GM12878 (cell line): ENCODE measurements around the gene SF3B6. TPM values are rescaled to one million over a fixed set of nuclear protein-coding genes. Genes with fewer than 3 reads are reported as not detected.
A peak's percentile ranks its signal among the peaks of the same experiment; 100 is the strongest.

ENCODE experiments used
- BCLAF1 ChIP-seq: fragments of 450-650 bp; IDR thresholded peaks from 2 replicates; pipeline ENCODE4 v1.6.1; 2017; ENCODE audit warnings: antibody characterized with exemption, mild to moderate bottlenecking, moderate library complexity
- BHLHE40 ChIP-seq, 2 experiments: fragments of 450-650 bp in 1 of 2; IDR thresholded peaks; 2 replicates each; pipeline ENCODE4 v1.6.1; 2011 to 2017; ENCODE audit warnings: low read depth in 2 of 2, borderline replicate concordance in 1 of 2, improper control_type of control experiment in 1 of 2, low read length in 1 of 2, mild to moderate bottlenecking in 1 of 2
- CBX5 ChIP-seq: sonication (generic); IDR thresholded peaks from 2 replicates; pipeline ENCODE4 v1.6.1; 2016; ENCODE audit warnings: low read depth, moderate library complexity, mild to moderate bottlenecking, inconsistent platforms
- E2F4 ChIP-seq: IDR thresholded peaks from 2 replicates; pipeline ENCODE4 v1.6.1; 2012; ENCODE audit warnings: low read depth, low read length, improper control_type of control experiment
- E2F8 ChIP-seq: fragments of 450-650 bp; IDR thresholded peaks from 2 replicates; pipeline ENCODE4 v1.6.1; 2018; ENCODE audit warnings: mild to moderate bottlenecking, low read depth, moderate library complexity; ENCODE audit not compliant: partially characterized antibody
- HCFC1 ChIP-seq: fragments of 150-350 bp; IDR thresholded peaks from 2 replicates; pipeline ENCODE4 v1.6.1; 2014; ENCODE audit warnings: low read length
- KLF5 ChIP-seq: fragments of 450-650 bp; IDR thresholded peaks from 2 replicates; pipeline ENCODE4 v1.6.1; 2014; ENCODE audit warnings: mild to moderate bottlenecking; ENCODE audit not compliant: partially characterized antibody
- MTA3 ChIP-seq: IDR thresholded peaks from 2 replicates; pipeline ENCODE4 v1.6.1; 2012; ENCODE audit warnings: low read length, inconsistent platforms, borderline replicate concordance
- NBN ChIP-seq: fragments of 450-650 bp; IDR thresholded peaks from 2 replicates; pipeline ENCODE4 v1.6.1; 2016
- PBX3 ChIP-seq: IDR thresholded peaks from 2 replicates; pipeline ENCODE4 v1.6.1; 2011; ENCODE audit warnings: mild to moderate bottlenecking, low read depth, low read length, moderate library complexity; ENCODE audit not compliant: insufficient replicate concordance
- SIX5 ChIP-seq: IDR thresholded peaks from 2 replicates; pipeline ENCODE4 v1.6.1; 2011; ENCODE audit warnings: mild to moderate bottlenecking, low read depth, low read length, moderate library complexity; ENCODE audit not compliant: severe bottlenecking
- SP1 ChIP-seq: IDR thresholded peaks from one replicate; pipeline ENCODE4 v1.6.1; 2011; ENCODE audit warnings: low read depth, low read length
- SPI1 ChIP-seq: IDR thresholded peaks from 2 replicates; pipeline ENCODE4 v1.6.1; 2011; ENCODE audit warnings: low read depth, mild to moderate bottlenecking, low read length, moderate library complexity, borderline replicate concordance; ENCODE audit not compliant: insufficient read depth
- TCF3 ChIP-seq: IDR thresholded peaks from 2 replicates; pipeline ENCODE4 v1.6.1; 2012; ENCODE audit warnings: low read depth, mild to moderate bottlenecking, low read length, borderline replicate concordance; ENCODE audit not compliant: insufficient read depth
- ZNF274 ChIP-seq: IDR thresholded peaks from one replicate; pipeline ENCODE4 v1.8.0; 2011; ENCODE audit not compliant: insufficient read length, insufficient read depth
- ZNF592 ChIP-seq: fragments of 450-650 bp; IDR thresholded peaks from 2 replicates; pipeline ENCODE4 v1.6.1; 2017; ENCODE audit warnings: mild to moderate bottlenecking, moderate library complexity
- polyA plus RNA-seq, 11 experiments: library from polyadenylated mRNA; depleted of rRNA in 4 of 11; unstranded in 6 of 11; stranded (reverse) in 5 of 11; fragments of >200 nt; fragmentation: Nextera tagmentation in 4 of 11; fragmentation: Illumina TruSeq in 1 of 11; extraction: Ambion mirVana in 4 of 11; extraction: Trizol in 1 of 11; gene quantifications; 1 replicate in 1 of 11; 2 replicates in 10 of 11; pipeline versions ENCODE4 v1.2.1 to v1.2.3, GENCODE V29; 2011 to 2016; ENCODE audit warnings: inconsistent platforms in 2 of 11, missing spikeins in 2 of 11, low read depth in 1 of 11
- total RNA-seq, 4 experiments: library from RNA; depleted of rRNA in 3 of 4; stranded (reverse); fragments of >200 nt in 3 of 4; fragmentation: Illumina TruSeq in 1 of 4; extraction: Trizol in 1 of 4; gene quantifications; 2 replicates each; pipeline versions ENCODE4 v1.2.1 to v1.2.3, GENCODE V29; 2013 to 2021

The SF3B6 gene
- total and polyA plus RNA-seq, 10 of the 15 experiments (the other 5 are each of a cell fraction or from before 2014, with no cell fraction given), result 118 to 584 (median 270) TPM

GRCh38 chr2:24083567-24084385 is 7.7 kb upstream of the SF3B6 start (continued):
- TF ChIP-seq BCLAF1 (no peak), HCFC1 (no peak), ZNF592 (no peak), KLF5 (no peak), TCF3 (peak; percentile 60; the same call in 1 of the 2 replicates), E2F8 (no peak), PBX3 (no peak), ZNF274 (no peak), BHLHE40 (IDR thresholded peaks at IDR 0.05; ENCODE audit: borderline replicate concordance in 1 of 2, low read depth in 2 of 2, low read length in 1 of 2) (peak in 1 of 2 experiments; percentile 34; a peak in 1 of 4 replicates), SP1 (no peak), NBN (peak; percentile 58; the same call in 1 of the 2 replicates), CBX5 (no peak), SPI1 (peak; percentile 40; the same call in 1 of the 2 replicates), E2F4 (no peak), SIX5 (no peak), MTA3 (no peak)
- TF ChIP-seq, all 136 proteins: peak for 24
